GM21825 (cell line): Measurements from ENCODE around the gene FBXL13.
"Not testable (repeated sequence)": the region's sequence is repeated elsewhere in the genome, so short reads cannot be mapped to it uniquely, and the experiment has no call there.

Experiments
- ATAC-seq: cut with Tn5 transposase; IDR thresholded peaks from one replicate; pipeline ENCODE4 v1.9.1; 2021; ENCODE audit warnings: mild to moderate bottlenecking, moderate library complexity; ENCODE audit not compliant: unreplicated experiment

Gene FBXL13

GRCh38 chr7:102988088-102988487 lies 86.5 kb downstream of the FBXL13 start:
- no peak for ATAC-seq

GRCh38 chr7:102985176-102985783 lies 89.3 kb downstream of the FBXL13 start:
- ATAC-seq: no peak

GRCh38 chr7:102983602-102984001 lies 91.0 kb downstream of the FBXL13 start:
- no peak for ATAC-seq

- ATAC-seq: no peak
Observed at GRCh38 chr7:102982235-102982634, 92.4 kb downstream of the FBXL13 start.

GRCh38 chr7:102981451-102981850 lies 93.1 kb downstream of the FBXL13 start:
- no peak for ATAC-seq

GRCh38 chr7:102979670-102980069 lies 94.9 kb downstream of the FBXL13 start:
- ATAC-seq: no peak

- ATAC-seq: no peak
Observed at GRCh38 chr7:102978284-102978683, 96.3 kb downstream of the FBXL13 start.

- not testable (repeated sequence) for ATAC-seq
Observed at GRCh38 chr7:102977586-102977985, 97.0 kb downstream of the FBXL13 start.

- ATAC-seq: no peak
Observed at GRCh38 chr7:102976493-102976892, 98.1 kb downstream of the FBXL13 start.

- no peak for ATAC-seq
Observed at GRCh38 chr7:102975854-102976253, 98.7 kb downstream of the FBXL13 start.

- no peak for ATAC-seq
Observed at GRCh38 chr7:102974366-102975236, 100.0 kb downstream of the FBXL13 start.

GRCh38 chr7:102973096-102973802 lies 101.3 kb downstream of the FBXL13 start:
- ATAC-seq: no peak

GRCh38 chr7:102967798-102968197 lies 106.8 kb downstream of the FBXL13 start:
- ATAC-seq: no peak

GRCh38 chr7:102966465-102966864 lies 108.1 kb downstream of the FBXL13 start:
- no peak for ATAC-seq

- ATAC-seq: not testable (repeated sequence)
Observed at GRCh38 chr7:102961993-102962392, 112.6 kb downstream of the FBXL13 start.

GRCh38 chr7:102958004-102958403 lies 116.6 kb downstream of the FBXL13 start:
- ATAC-seq: not testable (repeated sequence)

- ATAC-seq: not testable (repeated sequence)
Observed at GRCh38 chr7:102954359-102954758, 120.2 kb downstream of the FBXL13 start.

GRCh38 chr7:102953406-102953805 lies 121.2 kb downstream of the FBXL13 start:
- ATAC-seq: no peak

- no peak for ATAC-seq
Observed at GRCh38 chr7:102951839-102952238, 122.8 kb downstream of the FBXL13 start.

- no peak for ATAC-seq
Observed at GRCh38 chr7:102944241-102944640, 130.4 kb downstream of the FBXL13 start.

GRCh38 chr7:102943423-102944169 lies 131.0 kb downstream of the FBXL13 start:
- no peak for ATAC-seq
